Hepatocyte (in vitro differentiated cells): ENCODE data around the gene EIF4E3. TPM values are rescaled to one million over a fixed set of nuclear protein-coding genes. Genes with fewer than 3 reads are reported as not detected.

Experiments
- DNase-seq: peaks from one replicate; pipeline ENCODE4 v3.0.0-alpha.2; 2016; ENCODE audit warnings: low spot score
- H2AFZ ChIP-seq: fragments of 200-600 bp; sonication (generic); 2 replicates; pipeline ENCODE4 v1.6.0; 2016; ENCODE audit warnings: antibody characterized with exemption, mild to moderate bottlenecking
- H3K27ac ChIP-seq: fragments of 200-600 bp; sonication (generic); 2 replicates; pipeline ENCODE4 v1.5.1; 2016; ENCODE audit warnings: mild to moderate bottlenecking
- H3K27me3 ChIP-seq: fragments of 200-600 bp; sonication (generic); 2 replicates; pipeline ENCODE4 v1.6.1; 2016
- H3K36me3 ChIP-seq: fragments of 200-600 bp; sonication (generic); replicated peaks from 2 replicates; pipeline ENCODE4 v1.5.1; 2016; ENCODE audit warnings: low read depth; ENCODE audit not compliant: insufficient read depth
- H3K4me1 ChIP-seq: fragments of 200-600 bp; sonication (generic); 2 replicates; pipeline ENCODE4 v1.5.1; 2016; ENCODE audit warnings: mild to moderate bottlenecking, moderate library complexity; ENCODE audit not compliant: insufficient read depth
- H3K4me2 ChIP-seq: fragments of 200-600 bp; sonication (generic); 2 replicates; pipeline ENCODE4 v1.6.0; 2016
- H3K4me3 ChIP-seq: fragments of 200-600 bp; sonication (generic); 2 replicates; pipeline ENCODE4 v1.5.1; 2016; ENCODE audit warnings: mild to moderate bottlenecking
- H3K79me2 ChIP-seq: fragments of 200-600 bp; sonication (generic); 2 replicates; pipeline ENCODE4 v1.6.0; 2017; ENCODE audit warnings: mild to moderate bottlenecking
- H3K9me2 ChIP-seq: fragments of 200-600 bp; sonication (generic); replicated peaks from 2 replicates; pipeline ENCODE4 v1.6.0; 2017; ENCODE audit warnings: mild to moderate bottlenecking; ENCODE audit not compliant: insufficient read depth
- H3K9me3 ChIP-seq: fragments of 200-600 bp; sonication (generic); 2 replicates; pipeline ENCODE4 v1.5.1; 2016; ENCODE audit warnings: low read depth, mild to moderate bottlenecking
- H4K20me1 ChIP-seq: fragments of 200-600 bp; sonication (generic); 2 replicates; pipeline ENCODE4 v1.6.0; 2016; ENCODE audit warnings: mild to moderate bottlenecking; ENCODE audit not compliant: insufficient read depth, poor library complexity, severe bottlenecking
- CTCF ChIP-seq: fragments of 200-600 bp; sonication (generic); IDR thresholded peaks from 2 replicates; pipeline ENCODE4 v1.5.1; 2016; ENCODE audit warnings: antibody characterized with exemption, mild to moderate bottlenecking; ENCODE audit not compliant: poor library complexity
- EZH2 ChIP-seq: fragments of 200-600 bp; sonication (generic); IDR thresholded peaks from 2 replicates; pipeline ENCODE4 v1.6.1; 2016; ENCODE audit warnings: antibody characterized with exemption, mild to moderate bottlenecking, borderline replicate concordance
- EZH2phosphoT487 ChIP-seq: fragments of 200-600 bp; sonication (generic); IDR thresholded peaks from one replicate; pipeline ENCODE4 v1.6.1; 2018; ENCODE audit warnings: antibody characterized with exemption, mild to moderate bottlenecking, low read depth, moderate library complexity; ENCODE audit not compliant: unreplicated experiment, severe bottlenecking
- WGBS: methylation state at CpG from one replicate; pipeline ENCODE4 v1.1.6; 2016; ENCODE audit warnings: low lambda C conversion rate; ENCODE audit errors: missing lambda C conversion rate; 5-methylcytosine and 5-hydroxymethylcytosine counted together
- polyA plus RNA-seq: library from polyadenylated mRNA; unstranded; fragments of >200 nt; fragmentation: Nextera tagmentation; extraction: Ambion mirVana; gene quantifications from 2 replicates; pipeline ENCODE4 v1.2.1, GENCODE V29; 2016
- total RNA-seq: library from RNA; depleted of rRNA; stranded (reverse); fragments of >200 nt; gene quantifications from 2 replicates; pipeline ENCODE4 v1.2.3, GENCODE V29; 2014

Gene EIF4E3
- total and polyA plus RNA-seq, 2 experiments from 2014 or later: 4.1 to 7.4 TPM

DNA sequence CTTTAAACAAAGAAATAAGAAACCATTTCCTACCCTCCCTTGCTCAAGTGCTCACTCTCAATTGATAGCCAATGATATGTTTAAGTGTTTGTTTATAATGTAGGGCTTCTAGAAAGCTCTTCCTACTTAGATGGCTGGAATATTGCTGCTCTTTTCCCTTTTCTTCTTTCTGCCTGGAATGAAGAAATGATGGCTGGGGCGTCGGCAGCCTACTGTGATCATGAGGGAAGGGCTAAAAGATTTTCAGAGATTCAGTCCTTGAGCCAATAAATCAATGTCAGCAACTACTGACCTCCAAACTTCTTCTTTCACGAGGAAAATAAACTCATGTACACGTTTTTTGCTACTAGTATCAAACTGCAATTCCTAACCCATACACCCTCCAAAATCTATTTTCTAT is 26.4 kb upstream of the EIF4E3 start:
- WGBS: 89% methylated on average over 4 of the region's 4 CpGs
- Histone ChIP-seq H3K4me3 (no peak overlapping the region), H3K27ac (no peak overlapping the region), H3K4me1 (no peaks in the 10 kb centered on the region), H2AFZ (no peak overlapping the region), H3K4me2 (no peak overlapping the region), H4K20me1 (no peaks in the 10 kb centered on the region), H3K9me2 (no peaks in the 10 kb centered on the region), H3K36me3 (no peaks in the 10 kb centered on the region), H3K9me3 (no peaks in the 10 kb centered on the region), H3K27me3 (peaks cover 49% of the 10 kb centered on the region), H3K79me2 (no peaks in the 10 kb centered on the region)
- DNase-seq: no peak
- no peak for TF ChIP-seq EZH2phosphoT487
- TF ChIP-seq EZH2: no peak
- TF ChIP-seq CTCF: no peak

GRCh38 chr3:71744738-71745137 is 19.5 kb upstream of the EIF4E3 start:
- no peak for TF ChIP-seq EZH2phosphoT487
- TF ChIP-seq EZH2: no peak
- TF ChIP-seq CTCF: no peak
- DNase-seq: no peak
- no peak overlapping the region for H2AFZ ChIP-seq
- H3K27ac ChIP-seq: no peak overlapping the region
- no peak overlapping the region for H3K4me3 ChIP-seq
- H4K20me1 ChIP-seq: no peaks in the 10 kb centered on the region
- H3K27me3 ChIP-seq: no peaks in the 10 kb centered on the region
- H3K79me2 ChIP-seq: no peaks in the 10 kb centered on the region
- H3K9me3 ChIP-seq: no peaks in the 10 kb centered on the region
- 92% methylated on average over 3 of the region's 3 CpGs for WGBS
- H3K9me2 ChIP-seq: no peaks in the 10 kb centered on the region
- no peaks in the 10 kb centered on the region for H3K4me1 ChIP-seq
- no peaks in the 10 kb centered on the region for H3K36me3 ChIP-seq
- H3K4me2 ChIP-seq: no peak overlapping the region

- Histone ChIP-seq H4K20me1 (no peaks in the 10 kb centered on the region), H3K4me3 (no peak overlapping the region), H2AFZ (no peak overlapping the region), H3K36me3 (no peaks in the 10 kb centered on the region), H3K4me1 (no peaks in the 10 kb centered on the region), H3K79me2 (no peaks in the 10 kb centered on the region), H3K4me2 (no peak overlapping the region), H3K27ac (no peak overlapping the region), H3K9me3 (no peaks in the 10 kb centered on the region), H3K9me2 (no peaks in the 10 kb centered on the region), H3K27me3 (no peaks in the 10 kb centered on the region)
- TF ChIP-seq EZH2phosphoT487: no peak
- no peak for TF ChIP-seq CTCF
- no peak for TF ChIP-seq EZH2
- DNase-seq: no peak
- 100% methylated on average over 1 of the region's 1 CpG for WGBS
Observed at GRCh38 chr3:71742621-71743020, 17.4 kb upstream of the EIF4E3 start.

GRCh38 chr3:71734881-71735280 is 9.7 kb upstream of the EIF4E3 start:
- Histone ChIP-seq H3K27ac (no peak overlapping the region), H3K9me3 (no peaks in the 10 kb centered on the region), H3K4me3 (no peak overlapping the region), H3K9me2 (no peaks in the 10 kb centered on the region), H3K27me3 (no peaks in the 10 kb centered on the region), H4K20me1 (no peaks in the 10 kb centered on the region), H3K79me2 (no peaks in the 10 kb centered on the region), H3K4me1 (no peaks in the 10 kb centered on the region), H3K36me3 (no peaks in the 10 kb centered on the region), H3K4me2 (no peak overlapping the region), H2AFZ (no peak overlapping the region)
- WGBS: 50% methylated on average over 1 of the region's 1 CpG
- TF ChIP-seq EZH2phosphoT487 (no peak), EZH2 (no peak), CTCF (no peak)
- DNase-seq: no peak
